ENCODE data around the gene SCLT1. TPM values are rescaled to one million over a fixed set of nuclear protein-coding genes. Genes with fewer than 3 reads are reported as not detected.

The SCLT1 gene
- total RNA-seq, 2 donors from 2014 or later, result 9.9 to 13.8 TPM

- ATAC-seq (no peak), DNase-seq (no peak)
- Histone ChIP-seq H3K27me3 (no peaks in the 10 kb centered on the region), H3K36me3 (replicated peaks in 1 of 2; ENCODE audit: insufficient read depth in 1 of 2, low read depth in 2 of 2) (no peaks in the 10 kb centered on the region), H3K4me3 (no peak overlapping the region), H3K4me1 (no peaks in the 10 kb centered on the region), H3K9me3 (no peaks in the 10 kb centered on the region), H3K27ac (no peak overlapping the region)
- intact Hi-C loops (cut with DNase I), result no loop called here
- no peak for TF ChIP-seq CTCF (IDR thresholded peaks at IDR 0.05)
- TF ChIP-seq POLR2A (IDR thresholded peaks at IDR 0.05), result no peak
Observed at GRCh38 chr4:128961405-128961804, 131.9 kb downstream of the SCLT1 start.

GRCh38 chr4:128958194-128958593, 135.1 kb downstream of the SCLT1 start:
- Histone ChIP-seq H3K9me3 (no peaks in the 10 kb centered on the region), H3K27ac (no peak overlapping the region), H3K36me3 (replicated peaks in 1 of 2; ENCODE audit: insufficient read depth in 1 of 2, low read depth in 2 of 2) (no peaks in the 10 kb centered on the region), H3K27me3 (no peaks in the 10 kb centered on the region), H3K4me1 (no peaks in the 10 kb centered on the region), H3K4me3 (no peak overlapping the region)
- DNase-seq (peak in 1 of 4 donors; percentile 18), ATAC-seq (no peak)
- 64 to 72% methylated on average over 2 of the region's 2 CpGs for WGBS, 2 donors
- intact Hi-C loops (cut with DNase I), result no loop called here
- TF ChIP-seq POLR2A (IDR thresholded peaks at IDR 0.05) (no peak), CTCF (IDR thresholded peaks at IDR 0.05) (no peak)

- Histone ChIP-seq H3K9me3 (no peaks in the 10 kb centered on the region), H3K4me1 (no peaks in the 10 kb centered on the region), H3K27ac (no peak overlapping the region), H3K27me3 (no peaks in the 10 kb centered on the region), H3K4me3 (no peak overlapping the region), H3K36me3 (replicated peaks in 1 of 2; ENCODE audit: insufficient read depth in 1 of 2, low read depth in 2 of 2) (no peaks in the 10 kb centered on the region)
- DNase-seq, result no peak
- ATAC-seq, result no peak
- intact Hi-C loops (cut with DNase I), result no loop called here
- TF ChIP-seq POLR2A (IDR thresholded peaks at IDR 0.05), result no peak
- TF ChIP-seq CTCF (IDR thresholded peaks at IDR 0.05), result no peak
Observed at GRCh38 chr4:128957459-128957858, 135.9 kb downstream of the SCLT1 start.

- no peak overlapping the region for H3K4me3 ChIP-seq
- DNase-seq (no peak), ATAC-seq (no peak)
- WGBS, 2 donors, result 86 to 89% methylated on average over 2 of the region's 2 CpGs
- H3K9me3 ChIP-seq, result no peaks in the 10 kb centered on the region
- no peaks in the 10 kb centered on the region for H3K4me1 ChIP-seq
- H3K27me3 ChIP-seq, result no peaks in the 10 kb centered on the region
- H3K27ac ChIP-seq, result no peak overlapping the region
- TF ChIP-seq CTCF (IDR thresholded peaks at IDR 0.05) (no peak), POLR2A (IDR thresholded peaks at IDR 0.05) (no peak)
- H3K36me3 ChIP-seq (replicated peaks in 1 of 2; ENCODE audit: insufficient read depth in 1 of 2, low read depth in 2 of 2), result no peaks in the 10 kb centered on the region
- intact Hi-C loops (cut with DNase I), result no loop called here
Observed at GRCh38 chr4:128955751-128956150, 137.6 kb downstream of the SCLT1 start.

DNA sequence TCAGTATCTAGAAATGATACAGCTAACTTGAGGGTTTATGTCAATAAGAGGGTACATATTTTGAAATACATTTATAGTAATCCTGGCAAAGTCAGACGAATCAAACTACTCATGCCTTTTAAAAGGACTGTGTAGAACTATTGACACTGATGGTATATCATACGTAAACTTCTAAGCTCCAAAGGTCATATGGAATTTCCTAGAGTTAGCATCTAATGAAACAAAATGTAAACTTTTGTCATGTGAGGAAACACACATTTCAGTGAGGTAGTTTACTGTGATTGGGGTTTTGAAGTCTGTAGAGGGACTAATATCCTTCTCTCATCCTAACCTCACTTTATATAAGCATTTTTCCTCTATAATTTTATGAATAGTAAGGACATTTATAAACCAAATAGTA, 138.4 kb downstream of the SCLT1 start:
- TF ChIP-seq CTCF (IDR thresholded peaks at IDR 0.05) (no peak), POLR2A (IDR thresholded peaks at IDR 0.05) (no peak)
- ATAC-seq, result no peak

More for the DNA sequence above, 138.4 kb downstream of the SCLT1 start:
- H3K27me3 ChIP-seq, result no peaks in the 10 kb centered on the region
- H3K4me1 ChIP-seq, result no peaks in the 10 kb centered on the region
- no peak overlapping the region for H3K27ac ChIP-seq
- intact Hi-C loops (cut with DNase I), result no loop called here
- WGBS, 2 donors, result 69 to 76% methylated on average over 2 of the region's 2 CpGs
- H3K36me3 ChIP-seq (replicated peaks in 1 of 2; ENCODE audit: insufficient read depth in 1 of 2, low read depth in 2 of 2), result no peaks in the 10 kb centered on the region
- DNase-seq, result no peak
- H3K9me3 ChIP-seq, result no peaks in the 10 kb centered on the region
- no peak overlapping the region for H3K4me3 ChIP-seq

All from body of pancreas (tissue), 4 donors.